ENCODE data around the gene MAP4K3. TPM values are rescaled to one million over a fixed set of nuclear protein-coding genes. Genes with fewer than 3 reads are reported as not detected.

The MAP4K3 gene
- total RNA-seq, 3 donors from 2014 or later = 32.7 to 50.4 (median 39.9) TPM

DNA sequence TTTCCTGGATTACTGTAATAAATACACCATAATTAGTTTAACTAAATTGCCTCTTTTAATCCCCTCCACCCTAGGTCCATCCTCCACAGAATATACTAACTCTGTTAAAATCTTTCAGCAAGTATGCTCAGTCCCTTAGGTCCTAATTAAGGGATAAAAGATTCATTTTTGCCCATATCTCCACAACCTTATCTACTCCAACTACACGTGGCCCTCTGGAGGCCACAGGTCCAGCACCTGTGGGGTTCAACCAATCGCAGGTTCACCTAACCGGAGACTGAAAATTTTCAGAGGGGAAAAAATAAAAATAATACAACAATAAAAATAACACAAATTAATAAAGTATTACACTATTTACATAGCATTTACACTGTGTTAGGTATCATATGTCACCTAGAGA is 86.4 kb downstream of the MAP4K3 start:
- no peaks in the 10 kb centered on the region for H3K9me3 ChIP-seq
- no peak for ATAC-seq

DNA sequence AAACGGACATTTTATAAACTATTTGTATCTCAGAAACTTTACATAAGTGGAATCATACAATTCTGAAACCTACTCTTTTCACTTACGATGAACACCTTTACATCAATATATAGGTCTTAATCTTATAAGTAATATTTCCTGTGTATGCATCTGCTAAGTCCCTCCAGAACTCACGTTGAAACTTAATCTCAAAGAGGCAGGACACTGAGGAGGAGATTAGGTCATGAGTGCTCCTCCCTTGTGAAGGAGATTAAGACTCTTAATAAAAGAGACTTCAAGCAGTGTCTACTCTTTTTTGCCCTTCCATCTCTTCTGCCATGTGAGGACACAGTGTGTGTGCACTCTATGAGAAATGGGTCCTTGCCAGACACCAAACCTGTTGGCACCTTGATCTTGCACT is 98.6 kb downstream of the MAP4K3 start:
- intact Hi-C loops (cut with DNase I, micrococcal nuclease) = no loop called here
- TF ChIP-seq, protein P1, sequence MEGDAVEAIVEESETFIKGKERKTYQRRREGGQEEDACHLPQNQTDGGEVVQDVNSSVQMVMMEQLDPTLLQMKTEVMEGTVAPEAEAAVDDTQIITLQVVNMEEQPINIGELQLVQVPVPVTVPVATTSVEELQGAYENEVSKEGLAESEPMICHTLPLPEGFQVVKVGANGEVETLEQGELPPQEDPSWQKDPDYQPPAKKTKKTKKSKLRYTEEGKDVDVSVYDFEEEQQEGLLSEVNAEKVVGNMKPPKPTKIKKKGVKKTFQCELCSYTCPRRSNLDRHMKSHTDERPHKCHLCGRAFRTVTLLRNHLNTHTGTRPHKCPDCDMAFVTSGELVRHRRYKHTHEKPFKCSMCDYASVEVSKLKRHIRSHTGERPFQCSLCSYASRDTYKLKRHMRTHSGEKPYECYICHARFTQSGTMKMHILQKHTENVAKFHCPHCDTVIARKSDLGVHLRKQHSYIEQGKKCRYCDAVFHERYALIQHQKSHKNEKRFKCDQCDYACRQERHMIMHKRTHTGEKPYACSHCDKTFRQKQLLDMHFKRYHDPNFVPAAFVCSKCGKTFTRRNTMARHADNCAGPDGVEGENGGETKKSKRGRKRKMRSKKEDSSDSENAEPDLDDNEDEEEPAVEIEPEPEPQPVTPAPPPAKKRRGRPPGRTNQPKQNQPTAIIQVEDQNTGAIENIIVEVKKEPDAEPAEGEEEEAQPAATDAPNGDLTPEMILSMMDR (IDR thresholded peaks at IDR 0.05) = no peak
- Histone ChIP-seq H3K4me3 (no peak overlapping the region), H3K9me3 (no peaks in the 10 kb centered on the region), H3K4me1 (ENCODE audit: low read depth) (no peaks in the 10 kb centered on the region), H3K36me3 (ENCODE audit: low read depth) (no peaks in the 10 kb centered on the region)
- no peak for ATAC-seq
- DNase-seq = no peak

More for the DNA sequence above, 86.4 kb downstream of the MAP4K3 start:
- intact Hi-C loops (cut with DNase I, micrococcal nuclease) = no loop called here
- Histone ChIP-seq H3K4me3 (no peak overlapping the region), H3K36me3 (ENCODE audit: low read depth) (no peaks in the 10 kb centered on the region), H3K4me1 (ENCODE audit: low read depth) (no peaks in the 10 kb centered on the region)
- DNase-seq = no peak
- TF ChIP-seq, protein P1 (IDR thresholded peaks at IDR 0.05) = no peak

DNA sequence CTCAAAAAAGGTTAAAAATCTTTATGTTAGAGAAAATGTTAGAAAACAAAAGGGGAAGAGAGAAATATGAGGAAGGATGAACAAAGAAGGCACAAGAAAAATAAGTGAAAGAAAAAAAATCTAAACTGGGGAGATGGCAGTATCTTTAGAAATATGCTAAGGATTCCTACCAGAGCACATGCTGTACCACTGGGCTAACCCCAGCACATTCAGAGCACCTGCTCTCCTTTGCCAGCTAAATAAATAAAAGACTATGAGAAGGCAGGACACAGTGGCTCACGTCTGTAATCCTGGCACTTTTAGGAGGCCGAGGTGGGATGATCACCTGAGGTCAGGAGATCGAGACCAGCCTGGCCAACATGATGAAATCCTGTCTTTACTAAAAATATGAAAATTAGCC is 101.2 kb downstream of the MAP4K3 start:
- ATAC-seq (no peak), DNase-seq (no peak)
- TF ChIP-seq, protein P1 (IDR thresholded peaks at IDR 0.05) = no peak
- H3K9me3 ChIP-seq = no peaks in the 10 kb centered on the region
- intact Hi-C loops (cut with DNase I, micrococcal nuclease) = no loop called here
- H3K36me3 ChIP-seq (ENCODE audit: low read depth) = no peaks in the 10 kb centered on the region
- no peaks in the 10 kb centered on the region for H3K4me1 ChIP-seq (ENCODE audit: low read depth)
- no peak overlapping the region for H3K4me3 ChIP-seq

DNA sequence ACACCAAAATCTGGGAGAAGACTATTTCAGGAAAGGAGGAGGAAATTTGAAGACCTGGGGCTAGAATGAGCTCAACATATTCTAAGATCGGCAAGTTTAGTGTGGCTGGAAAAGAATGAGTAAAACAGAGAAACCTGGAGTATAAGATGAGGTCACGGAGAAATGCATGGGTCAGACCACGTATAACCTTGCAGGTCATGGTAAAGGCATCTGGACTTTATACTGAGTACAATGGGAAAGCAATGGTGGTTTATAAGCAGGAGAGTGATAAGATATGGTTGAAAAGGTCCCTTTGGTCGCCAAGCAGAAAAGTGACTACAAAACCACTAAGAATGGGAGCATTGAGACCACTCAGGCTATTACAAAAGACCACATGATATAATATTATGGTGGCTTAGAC is 102.1 kb downstream of the MAP4K3 start:
- no peak for ATAC-seq
- intact Hi-C loops (cut with DNase I, micrococcal nuclease) = no loop called here
- no peaks in the 10 kb centered on the region for H3K9me3 ChIP-seq
- no peaks in the 10 kb centered on the region for H3K4me1 ChIP-seq (ENCODE audit: low read depth)
- DNase-seq = no peak
- no peak overlapping the region for H3K4me3 ChIP-seq
- TF ChIP-seq, protein P1 (IDR thresholded peaks at IDR 0.05) = no peak
- H3K36me3 ChIP-seq (ENCODE audit: low read depth) = no peaks in the 10 kb centered on the region

DNA sequence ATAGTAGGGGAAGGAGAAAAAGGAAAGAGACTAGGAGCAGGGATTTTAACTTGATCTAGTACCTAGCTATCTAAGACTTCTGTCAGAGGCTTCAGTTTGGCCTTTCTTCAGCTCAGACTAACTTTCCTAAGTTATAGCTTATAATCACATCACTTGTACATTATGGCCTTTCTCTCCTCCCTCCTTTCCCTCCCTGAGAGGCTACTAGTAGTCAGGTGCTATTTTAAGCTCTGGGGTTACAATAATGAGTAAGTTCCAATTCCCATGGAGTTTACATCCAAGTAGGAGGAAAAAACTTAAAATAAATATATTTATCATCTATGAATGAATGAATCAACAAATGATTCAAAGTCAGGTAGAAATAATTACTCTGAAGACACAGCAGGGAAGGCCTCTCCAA is 102.6 kb downstream of the MAP4K3 start:
- no peak for DNase-seq
- intact Hi-C loops (cut with DNase I, micrococcal nuclease) = no loop called here

More for the DNA sequence above, 102.6 kb downstream of the MAP4K3 start:
- no peak for ATAC-seq
- H3K4me3 ChIP-seq = no peak overlapping the region
- no peaks in the 10 kb centered on the region for H3K9me3 ChIP-seq
- no peaks in the 10 kb centered on the region for H3K36me3 ChIP-seq (ENCODE audit: low read depth)
- TF ChIP-seq, protein P1 (IDR thresholded peaks at IDR 0.05) = no peak
- no peaks in the 10 kb centered on the region for H3K4me1 ChIP-seq (ENCODE audit: low read depth)
